CD4-positive, alpha-beta T cell treated with Interleukin-6 for 4 hours (primary cell): Measurements from ENCODE around the gene SEMA3G.

Source experiments
- DNase-seq: peaks from one replicate; pipeline ENCODE4 v3.0.0-alpha.2; 2020; ENCODE audit warnings: mixed read lengths

Gene SEMA3G

GRCh38 chr3:52438579-52439425 lies 6.1 kb downstream of the SEMA3G start:
- DNase-seq, result no peak

- DNase-seq, result no peak
These were observed 6.9 kb downstream of the SEMA3G start for GRCh38 chr3:52438104-52438376.

- no peak for DNase-seq
These were observed 7.4 kb downstream of the SEMA3G start for GRCh38 chr3:52437326-52438103.

- no peak for DNase-seq
These were observed 8.3 kb downstream of the SEMA3G start for GRCh38 chr3:52436500-52437149.

GRCh38 chr3:52435246-52436101 lies 9.4 kb downstream of the SEMA3G start:
- no peak for DNase-seq

- no peak for DNase-seq
These were observed 10.3 kb downstream of the SEMA3G start for GRCh38 chr3:52434491-52435115.

- no peak for DNase-seq
These were observed 10.9 kb downstream of the SEMA3G start for GRCh38 chr3:52433996-52434479.

- DNase-seq, result no peak
These were observed 11.4 kb downstream of the SEMA3G start for GRCh38 chr3:52433328-52433995.

- no peak for DNase-seq
These were observed 12.2 kb downstream of the SEMA3G start for GRCh38 chr3:52432691-52433141.

GRCh38 chr3:52432225-52432624 lies 12.7 kb downstream of the SEMA3G start:
- no peak for DNase-seq

- DNase-seq, result no peak
These were observed 13.3 kb downstream of the SEMA3G start for GRCh38 chr3:52431459-52432223.

- DNase-seq, result no peak
These were observed 14.5 kb downstream of the SEMA3G start for GRCh38 chr3:52430416-52430810.

- no peak for DNase-seq
These were observed 15.0 kb downstream of the SEMA3G start for GRCh38 chr3:52429779-52430415.

GRCh38 chr3:52429031-52429430 lies 15.9 kb downstream of the SEMA3G start:
- no peak for DNase-seq

- DNase-seq, result peak; percentile 44
These were observed 16.5 kb downstream of the SEMA3G start for GRCh38 chr3:52428151-52429005.

- DNase-seq, result no peak
These were observed 21.7 kb downstream of the SEMA3G start for GRCh38 chr3:52423173-52423572.

- DNase-seq, result no peak
These were observed 22.2 kb downstream of the SEMA3G start for GRCh38 chr3:52422669-52423068.

- DNase-seq, result no peak
These were observed 24.5 kb downstream of the SEMA3G start for GRCh38 chr3:52420388-52420787.

- DNase-seq, result no peak
These were observed 29.1 kb downstream of the SEMA3G start for GRCh38 chr3:52415800-52416199.
